K562 (cell line): ENCODE data around the gene CFAP157. TPM values are rescaled to one million over a fixed set of nuclear protein-coding genes. Genes with fewer than 3 reads are reported as not detected.
A peak's percentile ranks its signal among the peaks of the same experiment; 100 is the strongest.

Experiments used
- ATAC-seq: fragments of 200-7000 bp; cut with Tn5 transposase; 3 replicates; pipeline ENCODE4 v1.9.1; 2020; ENCODE audit warnings: moderate library complexity
- BruUV-seq: library from RNA; stranded (reverse); fragments of 400-500 nt; replicated peaks from 2 replicates; lab custom pipeline; 2021; lab: Mats Ljungman, UMichigan
- CTCF ChIA-PET: fragments of 300-600 bp; formaldehyde crosslinking; extraction: SDS; loops from one replicate; lab custom pipeline; 2021; ENCODE audit warnings: low intra/inter-chr PET ratio; lab: Yijun Ruan, JAX
- POLR2A ChIA-PET: fragments of 300-600, 350-650 bp; sonication (Branson Sonifier 250); formaldehyde crosslinking; extraction: SDS; loops from one replicate; lab custom pipeline; 2021; ENCODE audit warnings: antibody characterized with exemption, inconsistent platforms; lab: Yijun Ruan, JAX
- DNase-seq, 4 experiments: peaks; one replicate each; pipeline versions ENCODE4 v3.0.0 to v3.0.0-alpha.2; 2011 to 2018; ENCODE audit warnings: low spot score in 3 of 4, mixed read lengths in 3 of 4; ENCODE audit errors: extremely low read depth in 1 of 4
- FAIRE-seq: peaks from 2 replicates; lab custom pipeline; 2011; peaks lifted over from hg19 to GRCh38; lab: Jason Lieb, UNC
- H2AFZ ChIP-seq: 2 replicates; pipeline ENCODE4 v1.6.0; 2011; ENCODE audit warnings: low read depth, low read length, control low read depth, inconsistent platforms
- H3K27ac ChIP-seq: fragments of 200-600 bp; 3 replicates; pipeline ENCODE4 v1.8.0; 2011; ENCODE audit warnings: low read depth, mild to moderate bottlenecking, control low read depth, inconsistent platforms, low read length, moderate library complexity, mixed read lengths; ENCODE audit errors: extremely low read depth
- H3K27me3 ChIP-seq, 2 experiments: fragments of 300-600 bp in 1 of 2; 2 replicates in 1 of 2; 3 replicates in 1 of 2; pipeline versions ENCODE4 v1.6.0 to v1.8.0; 2011; ENCODE audit warnings: inconsistent platforms in 2 of 2, low read length in 2 of 2, mild to moderate bottlenecking in 1 of 2, mixed read lengths in 1 of 2, moderate library complexity in 1 of 2; ENCODE audit not compliant: control insufficient read depth in 2 of 2, insufficient read depth in 2 of 2
- H3K36me3 ChIP-seq: fragments of 300-600 bp; 3 replicates; pipeline ENCODE4 v1.8.0; 2011; ENCODE audit warnings: mild to moderate bottlenecking, low read length, inconsistent platforms; ENCODE audit not compliant: control insufficient read depth, insufficient read depth
- H3K4me1 ChIP-seq, 2 experiments: fragments of 200-600 bp in 1 of 2; replicated peaks in 1 of 2; 2 replicates in 1 of 2; 3 replicates in 1 of 2; pipeline versions ENCODE4 v1.5.1 to v1.8.0; 2011; ENCODE audit warnings: inconsistent platforms in 2 of 2, low read length in 2 of 2, mild to moderate bottlenecking in 1 of 2, mixed read lengths in 1 of 2, moderate library complexity in 1 of 2; ENCODE audit not compliant: control insufficient read depth in 2 of 2, insufficient read depth in 2 of 2
- H3K4me2 ChIP-seq: 2 replicates; pipeline ENCODE4 v1.6.1; 2011; ENCODE audit warnings: low read length, control low read depth, inconsistent platforms, mixed read lengths; ENCODE audit not compliant: insufficient read depth
- H3K4me3 ChIP-seq: fragments of 200-600 bp; sonication (generic), shearing (Covaris generic); 2 replicates; pipeline ENCODE4 v1.5.1; 2016; ENCODE audit warnings: control low read depth, inconsistent platforms
- H3K79me2 ChIP-seq: fragments of 200-600 bp; 3 replicates; pipeline ENCODE4 v1.8.0; 2011; ENCODE audit warnings: low read length, inconsistent platforms; ENCODE audit not compliant: control insufficient read depth, insufficient read depth
- H3K9ac ChIP-seq, 2 experiments: 2 replicates each; pipeline versions ENCODE4 v1.6.0 to v1.6.1; 2011; ENCODE audit warnings: low read depth in 2 of 2, low read length in 2 of 2, control low read depth in 1 of 2, inconsistent platforms in 1 of 2, mild to moderate bottlenecking in 1 of 2, mixed read lengths in 1 of 2; ENCODE audit not compliant: insufficient read depth in 1 of 2
- H3K9me1 ChIP-seq: one replicate; pipeline ENCODE4 v1.6.0; 2011; ENCODE audit warnings: inconsistent platforms, mild to moderate bottlenecking, low read length, moderate library complexity; ENCODE audit not compliant: control insufficient read depth, insufficient read depth
- H3K9me3 ChIP-seq: replicated peaks from 2 replicates; pipeline ENCODE4 v1.5.1; 2011; ENCODE audit warnings: low read depth, low read length, inconsistent platforms; ENCODE audit not compliant: control insufficient read depth, insufficient read depth
- H4K20me1 ChIP-seq: replicated peaks from 2 replicates; pipeline ENCODE4 v1.6.1; 2011; ENCODE audit warnings: low read length, inconsistent platforms, mixed read lengths; ENCODE audit not compliant: control insufficient read depth, insufficient read depth
- DNMT1 ChIP-seq: fragments of 450-650 bp; IDR thresholded peaks from 2 replicates; pipeline ENCODE4 v1.6.1; 2016; ENCODE audit warnings: antibody characterized with exemption, mild to moderate bottlenecking
- ETS2 ChIP-seq: IDR thresholded peaks from 2 replicates; pipeline ENCODE4 v1.6.1; 2016; ENCODE audit warnings: borderline replicate concordance, missing genetic modification characterization, mild to moderate bottlenecking, moderate library complexity, missing compliant biosample characterization; ENCODE audit not compliant: poor library complexity, severe bottlenecking
- HLTF ChIP-seq: fragments of 450-650 bp; IDR thresholded peaks from 2 replicates; pipeline ENCODE4 v1.6.1; 2016
- KLF16 ChIP-seq: IDR thresholded peaks from 2 replicates; pipeline ENCODE4 v1.6.1; 2016; ENCODE audit warnings: antibody characterized with exemption
- MAFF ChIP-seq: IDR thresholded peaks from 2 replicates; pipeline ENCODE4 v1.6.1; 2012; ENCODE audit warnings: low read length, improper control_type of control experiment
- MAFG ChIP-seq: fragments of 450-650 bp; conservative IDR thresholded peaks from 2 replicates; pipeline ENCODE4 v1.6.1; 2016; ENCODE audit warnings: missing genetic modification characterization, missing compliant biosample characterization
- PHTF2 ChIP-seq: fragments of 250-450 bp; sonication (Bioruptor Pico); IDR thresholded peaks from 2 replicates; pipeline ENCODE4 v1.5.0; 2021; ENCODE audit warnings: mild to moderate bottlenecking
- RBM17 ChIP-seq: fragments of 200-400 bp; formaldehyde crosslinking; IDR thresholded peaks from 2 replicates; pipeline ENCODE4 v1.6.1; 2017; ENCODE audit warnings: low read depth, mild to moderate bottlenecking, low read length, borderline replicate concordance
- RBM39 ChIP-seq: fragments of 200-400 bp; formaldehyde crosslinking; optimal IDR thresholded peaks from 2 replicates; pipeline ENCODE3; 2018; ENCODE audit warnings: low read depth, low read length
- SAFB2 ChIP-seq: fragments of 200-400 bp; formaldehyde crosslinking; IDR thresholded peaks from 2 replicates; pipeline ENCODE4 v1.6.1; 2018; ENCODE audit warnings: borderline replicate concordance, low read length, low read depth, moderate library complexity; ENCODE audit not compliant: severe bottlenecking
- ZNF133 ChIP-seq: fragments of 250-450 bp; sonication (Bioruptor Pico); IDR thresholded peaks from 2 replicates; pipeline ENCODE4 v1.4.0; 2020; ENCODE audit warnings: mild to moderate bottlenecking
- ZNF232 ChIP-seq: sonication (generic); formaldehyde crosslinking; IDR thresholded peaks from 2 replicates; pipeline ENCODE4 v1.8.0; 2022; ENCODE audit warnings: mild to moderate bottlenecking, missing genetic modification reagents
- ZNF263 ChIP-seq: sonication (generic); formaldehyde crosslinking; IDR thresholded peaks from 2 replicates; pipeline ENCODE4 v1.8.0; 2022; ENCODE audit warnings: mild to moderate bottlenecking, missing genetic modification reagents, borderline replicate concordance
- WGBS: fragments of 100-300 bp; shearing (Covaris generic); methylation state at CpG from one replicate; pipeline ENCODE4 v1.1.6; 2016; ENCODE audit warnings: low coverage, mixed read lengths; ENCODE audit not compliant: insufficient coverage; ENCODE audit errors: missing lambda C conversion rate; 5-methylcytosine and 5-hydroxymethylcytosine counted together
- in situ Hi-C: fragments of 300-500 bp; cut with MboI; formaldehyde crosslinking; loops from 4 replicates; pipeline ENCODE4 v1.15.0; 2018; ENCODE audit warnings: inconsistent platforms, mixed read lengths
- intact Hi-C: fragments of 100-400 bp; cut with micrococcal nuclease; formaldehyde crosslinking; loops from 2 replicates; pipeline ENCODE4 v1.14.2; 2022
- polyA plus RNA-seq, 8 experiments: library from polyadenylated mRNA; depleted of rRNA in 4 of 8; stranded (reverse) in 5 of 8; unstranded in 3 of 8; fragments of >200 nt; fragmentation: Nextera tagmentation in 2 of 8; fragmentation: Illumina TruSeq in 1 of 8; extraction: Ambion mirVana in 2 of 8; extraction: Trizol in 1 of 8; gene quantifications; 2 replicates each; pipeline versions ENCODE4 v1.2.1 to v1.2.3, GENCODE V29; 2011 to 2014; ENCODE audit warnings: inconsistent platforms in 1 of 8, missing spikeins in 1 of 8
- total RNA-seq, 7 experiments: library from RNA; depleted of rRNA in 6 of 7; stranded (reverse); fragments of >200 nt in 6 of 7; fragmentation: Illumina TruSeq in 2 of 7; extraction: Trizol in 2 of 7; gene quantifications; 2 replicates each; pipeline versions ENCODE4 v1.2.1 to v1.2.3, GENCODE V29; 2011 to 2021; ENCODE audit warnings: low replicate concordance in 1 of 7
- TF ChIP-seq, protein P1 (sequence below): sonication (generic); formaldehyde crosslinking; IDR thresholded peaks from 2 replicates; pipeline ENCODE4 v1.8.1; 2023; ENCODE audit warnings: mild to moderate bottlenecking, missing genetic modification reagents
- TF ChIP-seq, protein P2 (sequence below), 2 experiments: IDR thresholded peaks; 2 replicates each; pipeline ENCODE4 v1.6.1; 2012; ENCODE audit warnings: improper control_type of control experiment in 2 of 2, low read depth in 2 of 2, low read length in 2 of 2, borderline replicate concordance in 1 of 2
- TF ChIP-seq, protein P3 (sequence below), 2 experiments: fragments of 450-650 bp; conservative IDR thresholded peaks; 2 replicates each; pipeline ENCODE4 v1.6.1; 2017; ENCODE audit warnings: mild to moderate bottlenecking in 2 of 2, moderate library complexity in 2 of 2

Gene CFAP157
- total and polyA plus RNA-seq, 9 of the 15 experiments (the other 6 are each of a cell fraction or from before 2014, with no cell fraction given) = 0.03 TPM; not detected in 8

DNA sequence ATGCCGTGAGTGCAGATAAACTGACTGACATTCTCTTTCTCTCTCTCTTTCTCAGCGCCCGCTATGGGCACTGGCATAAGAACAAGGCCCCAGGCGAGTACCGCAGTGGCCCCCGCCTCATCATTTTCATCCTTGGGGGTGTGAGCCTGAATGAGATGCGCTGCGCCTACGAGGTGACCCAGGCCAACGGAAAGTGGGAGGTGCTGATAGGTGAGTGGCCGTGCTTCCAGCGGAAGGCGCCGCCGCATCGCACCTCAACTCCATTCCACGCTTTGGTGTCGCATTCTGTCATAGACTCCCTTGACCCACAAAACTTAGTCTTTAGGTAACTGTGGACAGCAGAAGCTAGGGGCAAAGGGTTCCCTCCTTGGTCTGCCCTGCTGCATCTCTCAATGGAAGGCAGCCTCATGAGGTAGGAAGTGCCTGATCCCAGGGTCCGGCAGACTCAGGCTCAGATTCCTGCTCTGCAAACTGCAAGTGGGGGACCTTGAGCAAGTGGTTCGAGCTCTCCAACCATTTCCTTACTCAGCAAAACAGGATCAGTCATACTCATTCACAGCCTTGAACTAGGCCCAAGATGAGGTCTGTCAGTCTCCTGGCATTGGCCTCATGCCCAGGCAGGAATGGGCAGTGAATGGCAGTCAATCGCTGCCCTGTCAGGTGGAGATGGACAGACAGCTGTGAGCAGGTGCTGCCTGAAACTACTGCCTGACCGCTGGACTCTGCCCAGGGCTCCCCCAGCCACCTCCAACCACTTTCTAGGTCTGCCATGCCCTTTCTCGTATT, 24.2 kb upstream of the CFAP157 start:
- FAIRE-seq (no peak), DNase-seq (no peak), ATAC-seq (no peak)
- H3K79me2 ChIP-seq = no peaks in the 10 kb centered on the region
- H3K9me3 ChIP-seq = no peaks in the 10 kb centered on the region
- CTCF ChIA-PET = no interaction called here
- no peak overlapping the region for H3K27ac ChIP-seq
- no peaks in the 10 kb centered on the region for H3K9me1 ChIP-seq
- H3K36me3 ChIP-seq = peaks cover 34% of the 10 kb centered on the region; the same call in 2 of the 3 replicates
- H3K4me3 ChIP-seq = no peak overlapping the region
- H3K4me2 ChIP-seq = no peak overlapping the region
- H3K27me3 ChIP-seq = no peaks in the 10 kb centered on the region
- H3K9ac ChIP-seq = peak overlapping the region in 1 of 2 experiments; percentile 65; a peak in 1 of 4 replicates
- in situ Hi-C loops (no loop called here), intact Hi-C loops (no loop called here)
- 82% methylated on average over 22 of the region's 23 CpGs for WGBS
- no peaks in the 10 kb centered on the region for H4K20me1 ChIP-seq
- no peak overlapping the region for H2AFZ ChIP-seq
- no TSS peak for BruUV-seq
- no peaks in the 10 kb centered on the region; a peak in 1 of 5 replicates for H3K4me1 ChIP-seq
- POLR2A ChIA-PET = interaction anchor here (0.8 to 2.3 kb wide), 3 partner anchors 11 to 62 kb away, joined by 3 to 6 read pairs (median 3); no protein-coding TSS in a partner anchor
- TF ChIP-seq HLTF (no peak), SAFB2 (no peak), MAFG (tag) (no peak; the same call in 1 of the 2 replicates), RBM17 (no peak), ETS2 (tag) (no peak), PHTF2 (CRISPR knock-in tag) (no peak), DNMT1 (no peak), ZNF133 (CRISPR knock-in tag) (no peak), ZNF263 (0 out of 2 replicates have a peak, but pooled peaks have one; percentile 13), ZNF232 (no peak), KLF16 (no peak), MAFF (peak; percentile 8; the same call in 1 of the 2 replicates), RBM39 (no peak)
- TF ChIP-seq, protein P1, sequence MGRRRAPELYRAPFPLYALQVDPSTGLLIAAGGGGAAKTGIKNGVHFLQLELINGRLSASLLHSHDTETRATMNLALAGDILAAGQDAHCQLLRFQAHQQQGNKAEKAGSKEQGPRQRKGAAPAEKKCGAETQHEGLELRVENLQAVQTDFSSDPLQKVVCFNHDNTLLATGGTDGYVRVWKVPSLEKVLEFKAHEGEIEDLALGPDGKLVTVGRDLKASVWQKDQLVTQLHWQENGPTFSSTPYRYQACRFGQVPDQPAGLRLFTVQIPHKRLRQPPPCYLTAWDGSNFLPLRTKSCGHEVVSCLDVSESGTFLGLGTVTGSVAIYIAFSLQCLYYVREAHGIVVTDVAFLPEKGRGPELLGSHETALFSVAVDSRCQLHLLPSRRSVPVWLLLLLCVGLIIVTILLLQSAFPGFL (CRISPR knock-in tag) = no peak
- TF ChIP-seq, protein P2, sequence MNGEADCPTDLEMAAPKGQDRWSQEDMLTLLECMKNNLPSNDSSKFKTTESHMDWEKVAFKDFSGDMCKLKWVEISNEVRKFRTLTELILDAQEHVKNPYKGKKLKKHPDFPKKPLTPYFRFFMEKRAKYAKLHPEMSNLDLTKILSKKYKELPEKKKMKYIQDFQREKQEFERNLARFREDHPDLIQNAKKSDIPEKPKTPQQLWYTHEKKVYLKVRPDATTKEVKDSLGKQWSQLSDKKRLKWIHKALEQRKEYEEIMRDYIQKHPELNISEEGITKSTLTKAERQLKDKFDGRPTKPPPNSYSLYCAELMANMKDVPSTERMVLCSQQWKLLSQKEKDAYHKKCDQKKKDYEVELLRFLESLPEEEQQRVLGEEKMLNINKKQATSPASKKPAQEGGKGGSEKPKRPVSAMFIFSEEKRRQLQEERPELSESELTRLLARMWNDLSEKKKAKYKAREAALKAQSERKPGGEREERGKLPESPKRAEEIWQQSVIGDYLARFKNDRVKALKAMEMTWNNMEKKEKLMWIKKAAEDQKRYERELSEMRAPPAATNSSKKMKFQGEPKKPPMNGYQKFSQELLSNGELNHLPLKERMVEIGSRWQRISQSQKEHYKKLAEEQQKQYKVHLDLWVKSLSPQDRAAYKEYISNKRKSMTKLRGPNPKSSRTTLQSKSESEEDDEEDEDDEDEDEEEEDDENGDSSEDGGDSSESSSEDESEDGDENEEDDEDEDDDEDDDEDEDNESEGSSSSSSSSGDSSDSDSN (IDR thresholded peaks at IDR 0.05; ENCODE audit: borderline replicate concordance in 1 of 2, low read depth in 2 of 2, low read length in 2 of 2) = no peak
- TF ChIP-seq, protein P3, sequence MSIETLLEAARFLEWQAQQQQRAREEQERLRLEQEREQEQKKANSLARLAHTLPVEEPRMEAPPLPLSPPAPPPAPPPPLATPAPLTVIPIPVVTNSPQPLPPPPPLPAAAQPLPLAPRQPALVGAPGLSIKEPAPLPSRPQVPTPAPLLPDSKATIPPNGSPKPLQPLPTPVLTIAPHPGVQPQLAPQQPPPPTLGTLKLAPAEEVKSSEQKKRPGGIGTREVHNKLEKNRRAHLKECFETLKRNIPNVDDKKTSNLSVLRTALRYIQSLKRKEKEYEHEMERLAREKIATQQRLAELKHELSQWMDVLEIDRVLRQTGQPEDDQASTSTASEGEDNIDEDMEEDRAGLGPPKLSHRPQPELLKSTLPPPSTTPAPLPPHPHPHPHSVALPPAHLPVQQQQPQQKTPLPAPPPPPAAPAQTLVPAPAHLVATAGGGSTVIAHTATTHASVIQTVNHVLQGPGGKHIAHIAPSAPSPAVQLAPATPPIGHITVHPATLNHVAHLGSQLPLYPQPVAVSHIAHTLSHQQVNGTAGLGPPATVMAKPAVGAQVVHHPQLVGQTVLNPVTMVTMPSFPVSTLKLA (conservative IDR thresholded peaks at IDR 0.05) = no peak
